GM23338 (cell line): ENCODE data around the gene LAT. TPM values are rescaled to one million over a fixed set of nuclear protein-coding genes. Genes with fewer than 3 reads are reported as not detected.
"Not testable (repeated sequence)": the region's sequence is repeated elsewhere in the genome, so short reads cannot be mapped to it uniquely, and the experiment has no call there.

Source experiments
- ATAC-seq: fragments of 200-7000 bp; cut with Tn5 transposase; 3 replicates; pipeline ENCODE4 v1.9.1; 2020
- DNase-seq: peaks from one replicate; pipeline ENCODE4 v3.0.0-alpha.2; 2015; ENCODE audit warnings: low spot score
- H2AFZ ChIP-seq: fragments of 200-600 bp; sonication (generic); 2 replicates; pipeline ENCODE4 v1.8.0; 2016; ENCODE audit warnings: antibody characterized with exemption, mild to moderate bottlenecking, moderate library complexity
- H3F3A ChIP-seq: fragments of 200-600 bp; sonication (generic); replicated peaks from 2 replicates; pipeline ENCODE4 v1.8.0; 2017; ENCODE audit warnings: antibody characterized with exemption, mixed run types, low read depth
- H3K27ac ChIP-seq: fragments of 200-600 bp; sonication (generic); 2 replicates; pipeline ENCODE4 v1.6.1; 2016; ENCODE audit warnings: low read depth
- H3K27me3 ChIP-seq: fragments of 200-600 bp; sonication (generic); 2 replicates; pipeline ENCODE4 v1.8.0; 2016; ENCODE audit warnings: mild to moderate bottlenecking, mixed run types, moderate library complexity; ENCODE audit not compliant: insufficient read depth
- H3K36me3 ChIP-seq: fragments of 200-600 bp; sonication (generic); 2 replicates; pipeline ENCODE4 v1.8.0; 2016; ENCODE audit warnings: mild to moderate bottlenecking; ENCODE audit not compliant: insufficient read depth
- H3K4me1 ChIP-seq: fragments of 200-600 bp; sonication (generic); 2 replicates; pipeline ENCODE4 v1.8.0; 2016; ENCODE audit warnings: mild to moderate bottlenecking, moderate library complexity; ENCODE audit not compliant: insufficient read depth
- H3K4me2 ChIP-seq: fragments of 200-600 bp; sonication (generic); 2 replicates; pipeline ENCODE4 v1.7.1; 2017; ENCODE audit warnings: mixed run types
- H3K4me3 ChIP-seq: fragments of 200-600 bp; sonication (generic); 2 replicates; pipeline ENCODE4 v1.6.1; 2016; ENCODE audit warnings: mixed run types
- H3K79me2 ChIP-seq: fragments of 200-600 bp; sonication (generic); replicated peaks from 2 replicates; pipeline ENCODE4 v1.8.0; 2017; ENCODE audit warnings: mild to moderate bottlenecking; ENCODE audit not compliant: insufficient read depth
- H3K9me2 ChIP-seq: fragments of 200-600 bp; sonication (generic); 2 replicates; pipeline ENCODE4 v1.8.0; 2017; ENCODE audit not compliant: insufficient read depth
- H4K20me1 ChIP-seq: fragments of 200-600 bp; sonication (generic); replicated peaks from 2 replicates; pipeline ENCODE4 v1.8.0; 2017; ENCODE audit warnings: mild to moderate bottlenecking; ENCODE audit not compliant: insufficient read depth
- H3K27ac Mint-ChIP-seq: 2 replicates; pipeline ENCODE4 v1.8.0; 2020; ENCODE audit warnings: inconsistent platforms, mild to moderate bottlenecking, moderate library complexity, mixed read lengths
- H3K27me3 Mint-ChIP-seq: 3 replicates; pipeline ENCODE4 v1.8.0; 2022; ENCODE audit warnings: low read depth, mild to moderate bottlenecking, moderate library complexity, mixed read lengths, inconsistent platforms; ENCODE audit not compliant: insufficient read depth, poor library complexity
- H3K36me3 Mint-ChIP-seq: 3 replicates; pipeline ENCODE4 v1.8.0; 2021; ENCODE audit warnings: low read depth, mild to moderate bottlenecking, inconsistent platforms, moderate library complexity, mixed read lengths
- H3K4me1 Mint-ChIP-seq: 3 replicates; pipeline ENCODE4 v1.8.0; 2020; ENCODE audit warnings: mild to moderate bottlenecking, inconsistent platforms, mixed read lengths
- H3K4me3 Mint-ChIP-seq: 3 replicates; pipeline ENCODE4 v1.8.0; 2021; ENCODE audit warnings: moderate library complexity, mild to moderate bottlenecking, inconsistent platforms, mixed read lengths
- H3K9me3 Mint-ChIP-seq: 3 replicates; pipeline ENCODE4 v1.8.0; 2020; ENCODE audit warnings: moderate library complexity, mild to moderate bottlenecking, inconsistent platforms, mixed read lengths
- CREB1 ChIP-seq: fragments of 250-450 bp; sonication (Bioruptor Pico); IDR thresholded peaks from 2 replicates; pipeline ENCODE4 v1.5.0; 2020; ENCODE audit warnings: low read depth, mild to moderate bottlenecking, moderate library complexity
- EZH2 ChIP-seq: fragments of 200-600 bp; sonication (generic); IDR thresholded peaks from one replicate; pipeline ENCODE4 v1.8.0; 2017; ENCODE audit warnings: antibody characterized with exemption, mild to moderate bottlenecking, low read depth; ENCODE audit not compliant: unreplicated experiment
- EZH2phosphoT487 ChIP-seq: fragments of 200-600 bp; sonication (generic); IDR thresholded peaks from one replicate; pipeline ENCODE4 v1.8.1; 2018; ENCODE audit warnings: antibody characterized with exemption; ENCODE audit not compliant: unreplicated experiment
- NANOG ChIP-seq: IDR thresholded peaks from 2 replicates; pipeline ENCODE4 v1.6.1; 2016; ENCODE audit warnings: antibody characterized with exemption, borderline replicate concordance
- POLR2AphosphoS5 ChIP-seq: IDR thresholded peaks from 2 replicates; pipeline ENCODE4 v1.6.1; 2016; ENCODE audit warnings: antibody characterized with exemption, low read depth
- STAT1 ChIP-seq: IDR thresholded peaks from one replicate; pipeline ENCODE4 v1.6.1; 2016; ENCODE audit warnings: antibody characterized with exemption; ENCODE audit not compliant: unreplicated experiment
- ZNF331 ChIP-seq: fragments of 250-450 bp; sonication (Bioruptor Pico); IDR thresholded peaks from 2 replicates; pipeline ENCODE4 v1.5.0; 2020; ENCODE audit warnings: low read depth, mild to moderate bottlenecking, moderate library complexity
- ZNF462 ChIP-seq: fragments of 250-450 bp; sonication (Bioruptor Pico); IDR thresholded peaks from 2 replicates; pipeline ENCODE4 v1.5.0; 2020; ENCODE audit warnings: mild to moderate bottlenecking, moderate library complexity
- polyA plus RNA-seq: library from polyadenylated mRNA; unstranded; fragments of >200 nt; fragmentation: Nextera tagmentation; extraction: Ambion mirVana; gene quantifications from 2 replicates; pipeline ENCODE4 v1.2.1, GENCODE V29; 2016
- total RNA-seq: library from RNA; depleted of rRNA; stranded (reverse); fragments of >200 nt; shearing (Covaris generic); gene quantifications from 2 replicates; pipeline ENCODE4 v1.2.3, GENCODE V29; 2014
- TF ChIP-seq, protein P1 (sequence below), 2 experiments: fragments of 200-600 bp in 1 of 2; sonication (generic) in 1 of 2; conservative IDR thresholded peaks; 2 replicates each; pipeline versions ENCODE4 v1.5.1 to v1.6.1; 2016 to 2017; ENCODE audit warnings: antibody characterized with exemption in 2 of 2, low read depth in 2 of 2, mild to moderate bottlenecking in 2 of 2, moderate library complexity in 1 of 2
- TF ChIP-seq, protein P2 (sequence below): IDR thresholded peaks from 2 replicates; pipeline ENCODE4 v1.6.1; 2016; ENCODE audit warnings: antibody characterized with exemption

The LAT gene
- total and polyA plus RNA-seq, 2 experiments from 2014 or later = 2.2 to 2.4 TPM

DNA sequence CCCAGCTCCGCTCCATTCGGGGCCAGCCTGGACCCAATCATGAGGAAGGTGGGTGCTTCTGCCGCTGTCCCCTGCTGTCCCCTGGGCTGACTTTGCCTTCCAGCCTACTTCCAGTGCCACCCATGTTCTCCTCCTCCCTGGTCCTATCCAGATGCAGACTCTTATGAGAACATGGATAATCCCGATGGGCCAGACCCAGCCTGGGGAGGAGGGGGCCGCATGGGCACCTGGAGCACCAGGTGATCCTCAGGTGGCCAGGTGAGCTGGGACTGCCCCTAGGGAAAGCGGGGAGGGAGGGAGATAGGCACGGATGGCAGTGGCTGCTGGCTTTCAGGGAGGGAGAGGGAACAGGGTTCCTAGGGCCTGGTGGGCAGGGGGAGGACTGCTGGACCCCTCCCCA, 46.1 kb upstream of the LAT start (continued):
- TF ChIP-seq, protein P1, sequence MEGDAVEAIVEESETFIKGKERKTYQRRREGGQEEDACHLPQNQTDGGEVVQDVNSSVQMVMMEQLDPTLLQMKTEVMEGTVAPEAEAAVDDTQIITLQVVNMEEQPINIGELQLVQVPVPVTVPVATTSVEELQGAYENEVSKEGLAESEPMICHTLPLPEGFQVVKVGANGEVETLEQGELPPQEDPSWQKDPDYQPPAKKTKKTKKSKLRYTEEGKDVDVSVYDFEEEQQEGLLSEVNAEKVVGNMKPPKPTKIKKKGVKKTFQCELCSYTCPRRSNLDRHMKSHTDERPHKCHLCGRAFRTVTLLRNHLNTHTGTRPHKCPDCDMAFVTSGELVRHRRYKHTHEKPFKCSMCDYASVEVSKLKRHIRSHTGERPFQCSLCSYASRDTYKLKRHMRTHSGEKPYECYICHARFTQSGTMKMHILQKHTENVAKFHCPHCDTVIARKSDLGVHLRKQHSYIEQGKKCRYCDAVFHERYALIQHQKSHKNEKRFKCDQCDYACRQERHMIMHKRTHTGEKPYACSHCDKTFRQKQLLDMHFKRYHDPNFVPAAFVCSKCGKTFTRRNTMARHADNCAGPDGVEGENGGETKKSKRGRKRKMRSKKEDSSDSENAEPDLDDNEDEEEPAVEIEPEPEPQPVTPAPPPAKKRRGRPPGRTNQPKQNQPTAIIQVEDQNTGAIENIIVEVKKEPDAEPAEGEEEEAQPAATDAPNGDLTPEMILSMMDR (conservative IDR thresholded peaks at IDR 0.05; ENCODE audit: low read depth in 2 of 2) = no peak
- TF ChIP-seq EZH2phosphoT487 = no peak
- TF ChIP-seq NANOG = no peak
- TF ChIP-seq CREB1 (CRISPR knock-in tag) = no peak

GRCh38 chr16:28939825-28940224, 45.0 kb upstream of the LAT start:
- H3K4me3 Mint-ChIP-seq, ATAC-seq, H3K9me3 Mint-ChIP-seq, H3K27ac Mint-ChIP-seq, H3K4me3 ChIP-seq, H3K4me1 ChIP-seq, H3K4me1 Mint-ChIP-seq, H3K9me2 ChIP-seq, DNase-seq, H3K4me2 ChIP-seq, H3K36me3 Mint-ChIP-seq, H3K27me3 ChIP-seq, H3K79me2 ChIP-seq, H3K36me3 ChIP-seq, H3K27ac ChIP-seq, H4K20me1 ChIP-seq, H2AFZ ChIP-seq, H3F3A ChIP-seq: not testable (repeated sequence)
- peaks cover 20% of the 10 kb centered on the region for H3K27me3 Mint-ChIP-seq

DNA sequence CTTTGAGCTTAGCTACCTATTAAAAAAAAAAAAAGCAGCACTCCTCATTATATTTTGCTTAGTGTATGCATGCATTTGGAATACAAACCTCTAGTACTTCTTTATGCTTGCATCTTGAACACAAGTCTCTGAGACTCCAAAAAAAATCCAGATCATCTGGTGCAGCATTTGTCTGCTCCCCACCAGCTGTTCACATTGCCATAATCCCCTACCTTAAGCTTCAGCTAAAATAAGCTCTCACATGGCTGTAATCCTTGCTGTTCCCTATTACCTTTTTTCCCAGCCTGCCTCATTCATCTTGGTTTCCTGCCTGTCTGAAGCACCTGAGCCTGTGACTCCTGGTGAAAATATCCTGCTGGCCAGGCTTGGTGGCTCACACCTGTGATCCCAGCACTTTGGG, 41.6 kb upstream of the LAT start:
- H3K4me1 ChIP-seq = no peaks in the 10 kb centered on the region
- Mint-ChIP-seq H3K4me1 (peaks cover 5% of the 10 kb centered on the region; the same call in 2 of the 3 replicates), H3K4me3 (no peak overlapping the region), H3K27ac (no peak overlapping the region), H3K36me3 (no peaks in the 10 kb centered on the region), H3K9me3 (no peaks in the 10 kb centered on the region; the same call in 2 of the 3 replicates), H3K27me3 (peaks cover 9% of the 10 kb centered on the region)
- H4K20me1 ChIP-seq = no peaks in the 10 kb centered on the region
- no peaks in the 10 kb centered on the region for H3K36me3 ChIP-seq
- no peaks in the 10 kb centered on the region for H3K27me3 ChIP-seq
- no peak for DNase-seq
- no peak overlapping the region for H3K4me3 ChIP-seq
- no peaks in the 10 kb centered on the region for H3K9me2 ChIP-seq
- H3F3A ChIP-seq = 0 out of 2 replicates have a peak, but pooled peaks cover 2% of the 10 kb centered on the region
- ATAC-seq = no peak
- no peaks in the 10 kb centered on the region for H3K79me2 ChIP-seq
- H3K4me2 ChIP-seq = no peak overlapping the region
- no peak overlapping the region for H2AFZ ChIP-seq
- H3K27ac ChIP-seq = no peak overlapping the region
- TF ChIP-seq ZNF331 (CRISPR knock-in tag) = no peak
- TF ChIP-seq, protein P2, sequence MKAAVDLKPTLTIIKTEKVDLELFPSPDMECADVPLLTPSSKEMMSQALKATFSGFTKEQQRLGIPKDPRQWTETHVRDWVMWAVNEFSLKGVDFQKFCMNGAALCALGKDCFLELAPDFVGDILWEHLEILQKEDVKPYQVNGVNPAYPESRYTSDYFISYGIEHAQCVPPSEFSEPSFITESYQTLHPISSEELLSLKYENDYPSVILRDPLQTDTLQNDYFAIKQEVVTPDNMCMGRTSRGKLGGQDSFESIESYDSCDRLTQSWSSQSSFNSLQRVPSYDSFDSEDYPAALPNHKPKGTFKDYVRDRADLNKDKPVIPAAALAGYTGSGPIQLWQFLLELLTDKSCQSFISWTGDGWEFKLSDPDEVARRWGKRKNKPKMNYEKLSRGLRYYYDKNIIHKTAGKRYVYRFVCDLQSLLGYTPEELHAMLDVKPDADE = no peak
- no peak for TF ChIP-seq STAT1
- no peak for TF ChIP-seq EZH2
- TF ChIP-seq POLR2AphosphoS5 = no peak
- TF ChIP-seq ZNF462 (CRISPR knock-in tag) = no peak
